GM13977 (cell line): ENCODE results near the gene KCNK2.

Source experiments
- DNase-seq: peaks from one replicate; pipeline ENCODE4 v3.0.0; 2012; ENCODE audit warnings: low spot score
- in situ Hi-C: fragments of 300-500 bp; cut with MboI; formaldehyde crosslinking; loops from one replicate; pipeline ENCODE4 v1.12.0; 2022; ENCODE audit warnings: low sequenced_read_pairs, low pct_unique_long_range_greater_than_20kb, mixed read lengths, inconsistent platforms; ENCODE audit not compliant: unreplicated experiment
- TF ChIP-seq, protein P1 (sequence below): IDR thresholded peaks from 2 replicates; pipeline ENCODE4 v1.5.1; 2012; ENCODE audit warnings: mild to moderate bottlenecking, control low read depth; ENCODE audit not compliant: insufficient read depth; ENCODE audit errors: extremely low read depth, missing control alignments

Gene KCNK2

DNA sequence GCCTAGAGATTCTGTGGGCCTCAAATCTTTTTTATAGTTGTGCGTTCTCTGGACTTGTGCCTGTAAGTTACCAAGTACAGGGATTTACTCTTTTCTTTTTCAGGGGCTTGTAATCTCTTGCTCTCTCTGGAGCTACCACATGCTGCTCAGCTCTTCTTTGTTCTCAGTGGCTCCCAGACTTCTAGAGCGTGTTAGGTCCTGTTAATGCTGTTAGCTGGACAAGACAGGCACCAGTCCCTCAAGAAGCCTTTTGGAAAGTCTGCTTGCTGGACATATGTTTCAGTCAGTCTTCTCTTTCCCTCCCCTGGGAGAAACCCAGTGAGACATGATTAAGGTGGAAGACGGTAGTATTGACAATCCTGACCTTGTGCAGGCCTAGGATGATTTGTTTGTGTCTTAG lies 29.4 kb downstream of the KCNK2 start:
- TF ChIP-seq, protein P1, sequence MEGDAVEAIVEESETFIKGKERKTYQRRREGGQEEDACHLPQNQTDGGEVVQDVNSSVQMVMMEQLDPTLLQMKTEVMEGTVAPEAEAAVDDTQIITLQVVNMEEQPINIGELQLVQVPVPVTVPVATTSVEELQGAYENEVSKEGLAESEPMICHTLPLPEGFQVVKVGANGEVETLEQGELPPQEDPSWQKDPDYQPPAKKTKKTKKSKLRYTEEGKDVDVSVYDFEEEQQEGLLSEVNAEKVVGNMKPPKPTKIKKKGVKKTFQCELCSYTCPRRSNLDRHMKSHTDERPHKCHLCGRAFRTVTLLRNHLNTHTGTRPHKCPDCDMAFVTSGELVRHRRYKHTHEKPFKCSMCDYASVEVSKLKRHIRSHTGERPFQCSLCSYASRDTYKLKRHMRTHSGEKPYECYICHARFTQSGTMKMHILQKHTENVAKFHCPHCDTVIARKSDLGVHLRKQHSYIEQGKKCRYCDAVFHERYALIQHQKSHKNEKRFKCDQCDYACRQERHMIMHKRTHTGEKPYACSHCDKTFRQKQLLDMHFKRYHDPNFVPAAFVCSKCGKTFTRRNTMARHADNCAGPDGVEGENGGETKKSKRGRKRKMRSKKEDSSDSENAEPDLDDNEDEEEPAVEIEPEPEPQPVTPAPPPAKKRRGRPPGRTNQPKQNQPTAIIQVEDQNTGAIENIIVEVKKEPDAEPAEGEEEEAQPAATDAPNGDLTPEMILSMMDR = no peak
- in situ Hi-C loops = no loop called here
- DNase-seq = no peak

DNA sequence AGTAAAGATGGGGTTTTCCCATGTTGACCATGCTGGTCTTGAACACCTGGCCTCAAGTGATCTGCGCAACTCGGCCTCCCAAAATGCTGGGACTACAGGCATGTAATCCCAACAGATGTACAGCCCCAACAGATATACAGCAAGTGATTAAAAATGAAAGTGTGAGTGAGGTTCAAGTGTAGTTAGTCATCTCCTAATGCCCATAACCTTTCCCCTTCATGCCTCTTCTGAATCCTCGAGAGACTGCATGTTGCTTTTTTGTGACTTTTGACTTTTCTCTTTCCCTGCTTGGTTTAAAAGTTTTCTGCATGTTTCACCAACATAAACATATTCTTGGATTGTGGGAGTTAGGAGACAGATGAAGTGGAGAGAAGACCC lies 31.2 kb downstream of the KCNK2 start:
- in situ Hi-C loops = no loop called here
- DNase-seq = no peak

DNA sequence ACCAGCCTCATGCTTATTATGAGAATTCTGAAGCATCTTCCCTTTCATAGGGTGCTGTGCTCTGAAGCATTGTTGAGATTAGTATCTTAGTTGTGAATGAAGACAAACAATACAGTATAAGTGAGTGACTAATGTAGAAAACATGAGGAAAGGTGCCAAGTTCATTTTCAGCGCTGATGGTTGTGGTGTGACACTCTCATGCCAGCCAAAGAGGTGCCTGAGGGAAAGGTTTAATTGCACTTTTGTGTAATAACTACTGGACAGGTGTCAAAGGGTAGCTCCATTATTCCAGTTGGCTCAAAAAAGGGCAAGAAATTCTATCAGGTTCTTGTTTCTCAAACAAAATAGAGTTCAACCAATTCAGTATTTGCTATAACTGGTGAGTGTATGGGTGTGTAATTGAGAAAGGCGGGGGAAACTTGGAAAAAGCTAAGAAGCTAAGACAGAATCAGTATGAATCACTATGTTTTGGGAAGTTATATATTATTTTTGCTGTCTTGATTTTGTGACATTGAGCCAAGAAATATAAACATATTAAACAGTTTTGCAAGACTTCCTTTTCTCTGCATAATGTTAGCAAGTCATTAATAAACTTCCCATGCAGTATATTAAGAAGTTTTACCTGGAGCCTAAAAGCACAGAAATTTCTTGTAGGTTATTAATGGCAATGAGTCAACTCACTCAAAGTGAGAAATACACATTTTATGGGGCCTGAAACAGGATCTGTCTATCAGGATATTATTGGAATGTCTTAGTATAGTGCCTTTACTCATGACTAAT lies 31.8 kb downstream of the KCNK2 start:
- TF ChIP-seq, protein P1 = no peak
- in situ Hi-C loops = no loop called here
- no peak for DNase-seq

More for the DNA sequence above, 31.2 kb downstream of the KCNK2 start:
- TF ChIP-seq, protein P1 = no peak

DNA sequence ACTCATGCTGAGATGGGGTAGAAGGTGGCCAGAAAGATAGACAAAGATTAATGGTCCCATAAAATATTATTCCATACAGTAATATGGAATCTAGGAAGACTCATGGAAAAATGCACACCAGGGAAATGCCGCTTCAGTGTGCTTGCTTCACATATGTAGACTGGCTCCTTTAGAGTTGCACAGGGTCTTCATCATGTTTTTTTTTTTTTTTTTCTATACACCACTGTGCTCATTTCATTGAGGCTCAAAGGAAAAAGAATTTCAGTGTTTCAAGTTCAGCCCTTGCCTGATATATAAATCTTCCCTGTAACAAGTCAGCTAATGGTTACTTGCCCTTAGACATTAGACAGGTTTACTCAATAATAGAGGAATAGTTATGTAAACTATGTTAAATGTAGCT lies 33.2 kb downstream of the KCNK2 start:
- in situ Hi-C loops = no loop called here
- DNase-seq = no peak
- TF ChIP-seq, protein P1 = no peak

DNA sequence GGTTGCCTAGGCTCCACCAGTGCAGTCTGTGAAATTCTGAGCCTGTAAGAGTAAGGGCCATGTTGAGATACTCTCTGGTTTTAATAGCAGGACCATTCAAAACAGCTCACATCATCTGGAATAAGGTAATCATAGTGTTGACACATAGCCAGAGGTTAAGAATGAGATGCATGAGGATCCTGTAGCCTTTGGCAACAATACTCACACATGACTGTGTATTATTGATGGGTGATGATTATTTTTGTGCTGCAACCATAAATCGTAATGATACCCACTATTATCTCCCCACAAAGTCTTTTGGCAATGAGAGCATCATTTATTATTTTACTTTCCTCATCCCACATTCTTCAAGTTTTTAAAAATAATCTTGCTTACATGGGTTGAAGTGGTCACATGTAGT lies 35.5 kb downstream of the KCNK2 start:
- in situ Hi-C loops = no loop called here

DNA sequence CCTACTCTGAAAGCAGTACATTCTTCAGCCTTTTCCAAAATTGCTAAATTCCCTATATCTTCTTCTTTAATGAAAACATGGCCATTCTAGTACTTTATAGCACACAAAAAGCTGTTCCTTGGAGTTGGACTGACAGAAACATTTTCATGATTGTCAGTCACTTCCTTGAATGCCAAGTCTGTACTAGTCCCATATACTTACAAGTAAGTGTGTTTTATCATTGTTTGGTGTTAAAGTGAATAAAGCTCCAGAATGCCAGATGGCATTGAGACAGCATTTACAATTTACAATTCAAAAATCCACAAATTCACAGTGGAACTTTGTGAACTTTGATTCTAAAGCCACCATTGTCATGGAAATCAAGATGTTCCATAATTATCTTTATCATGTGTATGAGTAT lies 36.5 kb downstream of the KCNK2 start:
- no peak for DNase-seq
- in situ Hi-C loops = no loop called here
- TF ChIP-seq, protein P1 = no peak

More for the DNA sequence above, 35.5 kb downstream of the KCNK2 start:
- TF ChIP-seq, protein P1 = no peak
- DNase-seq = no peak
